Mesenchymal stem cell (in vitro differentiated cells and primary cell): ENCODE data around the gene SSX2IP.
"Not testable (repeated sequence)": the region's sequence is repeated elsewhere in the genome, so short reads cannot be mapped to it uniquely, and the experiment has no call there.

ENCODE experiments used
- DNase-seq: peaks from one replicate; pipeline ENCODE4 v3.0.0-alpha.2; 2013
- H2AFZ ChIP-seq: one replicate; pipeline ENCODE4 v1.6.1; 2013; ENCODE audit warnings: low read depth, mild to moderate bottlenecking, control low read depth, inconsistent platforms, low read length, moderate library complexity
- H2AK5ac ChIP-seq: 2 replicates; pipeline ENCODE4 v1.6.1; 2013; ENCODE audit warnings: low read length, moderate library complexity, mild to moderate bottlenecking, inconsistent platforms; ENCODE audit not compliant: severe bottlenecking
- H2BK120ac ChIP-seq: one replicate; pipeline ENCODE4 v1.6.1; 2013; ENCODE audit warnings: low read depth, mild to moderate bottlenecking, inconsistent platforms, low read length, moderate library complexity
- H2BK12ac ChIP-seq, 2 experiments: one replicate each; pipeline ENCODE4 v1.6.1; 2013; ENCODE audit warnings: inconsistent platforms in 2 of 2, low read length in 2 of 2, mild to moderate bottlenecking in 2 of 2, moderate library complexity in 2 of 2, control low read depth in 1 of 2
- H2BK15ac ChIP-seq: one replicate; pipeline ENCODE4 v1.6.1; 2013; ENCODE audit warnings: mild to moderate bottlenecking, low read depth, inconsistent platforms; ENCODE audit not compliant: poor library complexity, severe bottlenecking
- H2BK5ac ChIP-seq: 2 replicates; pipeline ENCODE4 v1.6.1; 2013; ENCODE audit warnings: low read depth, mild to moderate bottlenecking, low read length, control low read depth, inconsistent platforms; ENCODE audit not compliant: poor library complexity, severe bottlenecking
- H3K14ac ChIP-seq, 2 experiments: one replicate each; pipeline ENCODE4 v1.6.1; 2013; ENCODE audit warnings: inconsistent platforms in 2 of 2, low read length in 2 of 2, control low read depth in 1 of 2, mild to moderate bottlenecking in 1 of 2, moderate library complexity in 1 of 2
- H3K18ac ChIP-seq, 2 experiments: one replicate each; pipeline ENCODE4 v1.6.1; 2013; ENCODE audit warnings: inconsistent platforms in 2 of 2, low read length in 2 of 2, control low read depth in 1 of 2, low read depth in 1 of 2, mild to moderate bottlenecking in 1 of 2
- H3K23ac ChIP-seq, 2 experiments: one replicate each; pipeline ENCODE4 v1.6.1; 2013; ENCODE audit warnings: inconsistent platforms in 2 of 2, low read length in 2 of 2, mild to moderate bottlenecking in 2 of 2, moderate library complexity in 2 of 2, control low read depth in 1 of 2
- H3K27ac ChIP-seq: 2 replicates; pipeline ENCODE4 v1.5.1; 2013; ENCODE audit warnings: mild to moderate bottlenecking, moderate library complexity, low read length, control low read depth, inconsistent platforms; ENCODE audit not compliant: poor library complexity, severe bottlenecking
- H3K27me3 ChIP-seq, 2 experiments: 2 replicates each; pipeline versions ENCODE4 v1.6.1 to v1.7.0; 2013; ENCODE audit warnings: low read length in 2 of 2, mild to moderate bottlenecking in 2 of 2, moderate library complexity in 2 of 2, control low read depth in 1 of 2, inconsistent platforms in 1 of 2; ENCODE audit not compliant: control insufficient read depth in 1 of 2, insufficient read depth in 1 of 2
- H3K36me3 ChIP-seq, 2 experiments: 2 replicates each; pipeline versions ENCODE4 v1.6.1 to v1.7.0; 2013; ENCODE audit warnings: low read length in 2 of 2, control low read depth in 1 of 2, inconsistent platforms in 1 of 2, low read depth in 1 of 2, mild to moderate bottlenecking in 1 of 2; ENCODE audit not compliant: insufficient read depth in 2 of 2, control insufficient read depth in 1 of 2
- H3K4ac ChIP-seq, 2 experiments: one replicate each; pipeline ENCODE4 v1.6.1; 2013; ENCODE audit warnings: inconsistent platforms in 2 of 2, low read length in 2 of 2, mild to moderate bottlenecking in 2 of 2, moderate library complexity in 2 of 2, control low read depth in 1 of 2, low read depth in 1 of 2
- H3K4me1 ChIP-seq: 2 replicates; pipeline ENCODE4 v1.6.1; 2013; ENCODE audit warnings: low read depth, low read length, control low read depth; ENCODE audit not compliant: control insufficient read depth, insufficient read depth
- H3K4me2 ChIP-seq: 2 replicates; pipeline ENCODE4 v1.6.1; 2013; ENCODE audit warnings: low read length, mild to moderate bottlenecking, inconsistent platforms; ENCODE audit not compliant: poor library complexity, severe bottlenecking
- H3K4me3 ChIP-seq, 2 experiments: 2 replicates each; pipeline versions ENCODE4 v1.5.1 to v1.7.0; 2013; ENCODE audit warnings: low read length in 2 of 2, mild to moderate bottlenecking in 2 of 2, control low read depth in 1 of 2, low read depth in 1 of 2; ENCODE audit not compliant: insufficient read depth in 1 of 2
- H3K79me1 ChIP-seq: replicated peaks from 2 replicates; pipeline ENCODE4 v1.6.1; 2013; ENCODE audit warnings: mild to moderate bottlenecking, control low read depth, low read length, inconsistent platforms; ENCODE audit not compliant: poor library complexity, severe bottlenecking
- H3K9ac ChIP-seq: 2 replicates; pipeline ENCODE4 v1.7.0; 2013; ENCODE audit warnings: mild to moderate bottlenecking, low read length, moderate library complexity
- H3K9me3 ChIP-seq: 2 replicates; pipeline ENCODE4 v1.7.0; 2013; ENCODE audit warnings: mild to moderate bottlenecking, low read length; ENCODE audit not compliant: control insufficient read depth
- H4K8ac ChIP-seq: one replicate; pipeline ENCODE4 v1.6.1; 2013; ENCODE audit warnings: inconsistent platforms, mild to moderate bottlenecking, low read length, moderate library complexity
- H4K91ac ChIP-seq: one replicate; pipeline ENCODE4 v1.6.1; 2013; ENCODE audit warnings: mild to moderate bottlenecking, low read length, inconsistent platforms
- WGBS: methylation state at CpG from one replicate; pipeline ENCODE4 v1.1.7; 2013; ENCODE audit warnings: mixed read lengths; 5-methylcytosine and 5-hydroxymethylcytosine counted together

Gene SSX2IP

DNA sequence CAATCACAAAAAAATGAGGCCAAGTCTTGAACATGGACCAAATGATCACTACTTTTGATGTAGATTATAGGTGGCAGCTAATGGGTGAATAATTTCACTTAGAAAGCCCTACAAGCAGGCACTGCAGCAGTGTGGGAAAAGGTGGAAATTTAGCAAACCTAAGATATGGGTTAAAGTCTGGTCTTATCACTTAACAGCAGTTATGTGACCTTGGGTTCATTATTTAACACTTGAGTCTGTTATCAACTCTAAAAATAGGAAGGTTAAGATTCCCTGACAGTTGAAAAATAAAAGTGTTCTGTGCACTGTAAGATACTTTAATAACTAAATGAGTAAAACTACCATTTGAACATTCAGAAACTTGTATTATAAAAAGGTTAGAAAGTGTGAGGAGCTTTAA lies 47.5 kb downstream of the SSX2IP start:
- Histone ChIP-seq H2AK5ac (no peak overlapping the region), H4K8ac (no peak overlapping the region), H2BK5ac (no peak overlapping the region), H3K36me3 (peaks cover 0 to 31% of the 10 kb centered on the region in 2 experiments), H3K4me1 (no peaks in the 10 kb centered on the region), H2BK12ac (no peak overlapping the region), H3K79me1 (no peaks in the 10 kb centered on the region), H3K4me3 (no peak overlapping the region), H3K4me2 (no peak overlapping the region), H3K4ac (no peak overlapping the region), H3K14ac (no peak overlapping the region), H2BK120ac (no peak overlapping the region), H3K9me3 (no peaks in the 10 kb centered on the region), H2BK15ac (no peak overlapping the region), H3K27me3 (no peaks in the 10 kb centered on the region), H3K27ac (no peak overlapping the region), H3K23ac (no peak overlapping the region), H4K91ac (no peak overlapping the region), H3K9ac (no peak overlapping the region), H3K18ac (no peak overlapping the region), H2AFZ (no peak overlapping the region)
- DNase-seq = no peak

DNA sequence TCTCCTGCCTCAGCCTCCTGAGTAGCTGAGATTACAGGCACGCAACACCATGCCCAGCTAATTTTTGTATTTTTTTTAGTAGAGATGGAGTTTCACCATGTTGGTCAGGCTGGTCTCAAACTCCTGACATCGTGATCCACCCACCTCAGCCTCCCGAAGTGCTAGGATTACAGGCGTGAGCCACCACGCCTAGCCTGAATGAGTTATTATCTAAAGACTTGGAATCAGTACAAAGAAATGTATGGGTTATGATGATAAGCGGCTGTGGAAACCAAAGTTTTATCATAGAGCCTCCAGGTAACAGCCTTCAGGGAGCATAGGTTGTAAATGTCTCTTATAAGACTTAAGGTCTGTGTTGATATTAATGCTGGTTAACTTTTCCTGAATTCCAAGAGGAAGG lies 50.5 kb downstream of the SSX2IP start:
- not testable (repeated sequence) for DNase-seq, H3K27me3 ChIP-seq, H2BK120ac ChIP-seq, H3K9me3 ChIP-seq, H3K4me1 ChIP-seq, H3K23ac ChIP-seq, H3K18ac ChIP-seq, H3K4me2 ChIP-seq, H2AK5ac ChIP-seq, H3K79me1 ChIP-seq, H2BK5ac ChIP-seq, H3K9ac ChIP-seq, H4K8ac ChIP-seq, H3K27ac ChIP-seq, H2BK12ac ChIP-seq, H3K14ac ChIP-seq, H4K91ac ChIP-seq, H3K4ac ChIP-seq, H3K4me3 ChIP-seq, H2BK15ac ChIP-seq, H2AFZ ChIP-seq
- WGBS = 97% methylated on average over 6 of the region's 6 CpGs
- H3K36me3 ChIP-seq = peaks cover 0 to 10% of the 10 kb centered on the region in 2 experiments

GRCh38 chr1:84635429-84635828 lies 54.8 kb downstream of the SSX2IP start:
- Histone ChIP-seq H2AK5ac (no peak overlapping the region), H3K79me1 (no peaks in the 10 kb centered on the region), H2BK15ac (no peak overlapping the region), H2AFZ (no peak overlapping the region), H3K18ac (no peak overlapping the region), H2BK5ac (no peak overlapping the region), H3K4me2 (no peak overlapping the region), H2BK120ac (no peak overlapping the region), H4K91ac (no peak overlapping the region), H3K14ac (no peak overlapping the region), H3K4me1 (peaks cover 6% of the 10 kb centered on the region), H3K36me3 (no peaks in the 10 kb centered on the region), H3K4me3 (no peak overlapping the region), H3K27me3 (no peaks in the 10 kb centered on the region), H3K9ac (no peak overlapping the region), H2BK12ac (no peak overlapping the region), H3K23ac (no peak overlapping the region), H3K27ac (no peak overlapping the region), H3K4ac (no peak overlapping the region), H4K8ac (no peak overlapping the region), H3K9me3 (peaks cover 6% of the 10 kb centered on the region)
- WGBS = 100% methylated on average over 2 of the region's 2 CpGs
- DNase-seq = no peak

DNA sequence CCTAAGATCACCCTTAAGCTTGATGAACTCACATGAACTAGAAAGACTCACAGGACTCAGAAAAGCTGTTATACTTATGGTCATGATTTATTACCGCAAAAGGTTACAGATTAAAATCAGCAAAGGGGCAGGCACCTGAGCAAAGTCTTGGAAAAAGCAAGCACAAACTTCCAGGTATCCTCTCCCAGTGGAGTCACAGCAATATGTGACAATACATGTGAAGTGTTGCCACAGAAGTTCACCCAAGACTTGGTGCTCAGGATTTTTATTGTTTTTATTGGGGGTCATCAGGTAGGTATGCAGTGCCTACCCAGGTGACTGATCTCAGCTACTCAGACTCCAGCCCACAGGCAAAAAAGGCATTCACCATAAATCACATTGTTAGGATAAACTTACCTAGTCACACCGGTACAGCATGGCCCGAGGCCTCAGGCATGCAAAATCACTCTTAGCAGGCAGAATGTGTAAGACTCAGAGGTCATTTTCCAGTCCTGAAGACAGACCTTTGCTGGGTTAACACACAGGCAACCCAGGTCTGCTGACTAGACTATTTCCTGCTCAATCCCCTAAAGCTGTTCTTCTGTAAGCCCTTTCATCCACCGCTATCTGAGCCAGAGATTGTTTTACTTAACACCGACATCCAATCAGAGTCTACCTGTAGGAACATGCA lies 55.6 kb downstream of the SSX2IP start:
- Histone ChIP-seq H4K91ac (no peak overlapping the region), H3K14ac (no peak overlapping the region), H2BK120ac (no peak overlapping the region), H3K4me2 (no peak overlapping the region), H3K18ac (no peak overlapping the region), H3K79me1 (no peaks in the 10 kb centered on the region), H2BK12ac (no peak overlapping the region), H3K4me3 (no peak overlapping the region), H4K8ac (no peak overlapping the region), H3K36me3 (no peaks in the 10 kb centered on the region), H3K9ac (no peak overlapping the region), H3K27me3 (no peaks in the 10 kb centered on the region), H2AFZ (no peak overlapping the region), H2AK5ac (no peak overlapping the region), H3K4me1 (peaks cover 6% of the 10 kb centered on the region), H3K27ac (no peak overlapping the region), H2BK5ac (no peak overlapping the region), H3K9me3 (peaks cover 6% of the 10 kb centered on the region), H3K23ac (no peak overlapping the region), H2BK15ac (no peak overlapping the region), H3K4ac (no peak overlapping the region)
- WGBS = 68% methylated on average over 5 of the region's 5 CpGs
- no peak for DNase-seq
